WI38 (cell line): Measurements from ENCODE around the gene HSD17B1.

Experiments
- H3K4me3 ChIP-seq: 2 replicates; pipeline ENCODE4 v1.5.1; 2011; ENCODE audit warnings: low read depth, mild to moderate bottlenecking, control low read depth, low read length
- CTCF ChIP-seq: IDR thresholded peaks from 2 replicates; pipeline ENCODE4 v1.5.1; 2012; ENCODE audit warnings: low read depth, mild to moderate bottlenecking, control low read depth, low read length

Gene HSD17B1

GRCh38 chr17:42598905-42599304, 46.2 kb downstream of the HSD17B1 start:
- H3K4me3 ChIP-seq, result no peak overlapping the region
- no peak for TF ChIP-seq CTCF

- no peak for TF ChIP-seq CTCF
- H3K4me3 ChIP-seq, result no peak overlapping the region
Measured at GRCh38 chr17:42603318-42603717, 50.6 kb downstream of the HSD17B1 start.
